NCI-H1105 treated with DMSO at 0.1 percent for 48 hours (cell line): ENCODE results near the gene EIF3I.
A peak's percentile ranks its signal among the peaks of the same experiment; 100 is the strongest.

Experiments used
- DNase-seq: peaks from one replicate; lab custom pipeline; 2025; lab: John Stamatoyannopoulos, UW

EIF3I gene

GRCh38 chr1:32198237-32199042 lies 23.8 kb upstream of the EIF3I start:
- no peak for DNase-seq

- DNase-seq = no peak
Observed at GRCh38 chr1:32199043-32199716, 23.0 kb upstream of the EIF3I start.

- peak; percentile 70 for DNase-seq
Observed at GRCh38 chr1:32199717-32200072, 22.5 kb upstream of the EIF3I start.

GRCh38 chr1:32200226-32201010 lies 21.8 kb upstream of the EIF3I start, which contains the start of gene CCDC28B:
Gene CCDC28B (plus strand): TSS chr1:32200595. CDS start chr1:32201936, 1,341 bp downstream.
- peak; percentile 65 for DNase-seq

GRCh38 chr1:32201011-32201855 lies 21.0 kb upstream of the EIF3I start:
- DNase-seq = no peak

- peak; percentile 57 for DNase-seq
Observed at GRCh38 chr1:32204943-32205361, 17.3 kb upstream of the EIF3I start.

- DNase-seq = peak; percentile 94
Observed at GRCh38 chr1:32205401-32206370, 16.5 kb upstream of the EIF3I start, which contains the start of gene IQCC. Gene IQCC (plus strand): TSS chr1:32205671. CDS start chr1:32205682, 11 bp downstream.

GRCh38 chr1:32208469-32208868 lies 13.7 kb upstream of the EIF3I start:
- no peak for DNase-seq

GRCh38 chr1:32208891-32209328 lies 13.3 kb upstream of the EIF3I start, which contains the start of gene DCDC2B:
Gene DCDC2B (plus strand): TSS chr1:32209089. CDS start chr1:32209094, 5 bp downstream.
- peak; percentile 96 for DNase-seq

- peak; percentile 36 for DNase-seq
Observed at GRCh38 chr1:32215629-32216480, 6.4 kb upstream of the EIF3I start.

GRCh38 chr1:32216566-32216965 lies 5.6 kb upstream of the EIF3I start:
- no peak for DNase-seq

- DNase-seq = no peak
Observed at GRCh38 chr1:32219022-32219421, 3.2 kb upstream of the EIF3I start.

GRCh38 chr1:32220746-32221580 lies 1.2 kb upstream of the EIF3I start:
- DNase-seq = no peak

GRCh38 chr1:32221581-32221979 lies 627 bp upstream of the EIF3I start:
- DNase-seq = no peak

- no peak for DNase-seq
Observed at GRCh38 chr1:32223683-32224082, 1.5 kb downstream of the EIF3I start.

GRCh38 chr1:32224285-32224684 lies 2.1 kb downstream of the EIF3I start:
- no peak for DNase-seq

GRCh38 chr1:32228771-32229170 lies 6.6 kb downstream of the EIF3I start:
- DNase-seq = no peak

GRCh38 chr1:32231843-32232432 lies 9.7 kb downstream of the EIF3I start:
- DNase-seq = no peak
